K562 (cell line): Measurements from ENCODE around the gene EAF1. TPM values are rescaled to one million over a fixed set of nuclear protein-coding genes. Genes with fewer than 3 reads are reported as not detected.

Source experiments
- FOXK1 ChIP-seq: sonication (generic); formaldehyde crosslinking; IDR thresholded peaks from 2 replicates; pipeline ENCODE4 v1.8.0; 2022; ENCODE audit warnings: missing genetic modification reagents, mild to moderate bottlenecking, borderline replicate concordance
- GTF2A2 ChIP-seq: IDR thresholded peaks from 2 replicates; pipeline ENCODE4 v1.6.1; 2016; ENCODE audit warnings: mild to moderate bottlenecking, missing genetic modification characterization, missing compliant biosample characterization
- MCM5 ChIP-seq: fragments of 450-650 bp; IDR thresholded peaks from 2 replicates; pipeline ENCODE4 v1.6.1; 2016; ENCODE audit warnings: low read depth
- MEF2A ChIP-seq: IDR thresholded peaks from 2 replicates; pipeline ENCODE4 v1.6.1; 2011; ENCODE audit warnings: low read depth, mild to moderate bottlenecking, low read length, moderate library complexity; ENCODE audit not compliant: control insufficient read depth
- PHF21A ChIP-seq: fragments of 450-650 bp; IDR thresholded peaks from 2 replicates; pipeline ENCODE4 v1.6.1; 2017; ENCODE audit warnings: low read depth, borderline replicate concordance
- POLR2G ChIP-seq: fragments of 200-400 bp; formaldehyde crosslinking; IDR thresholded peaks from 2 replicates; pipeline ENCODE4 v1.6.1; 2017; ENCODE audit warnings: low read depth, mild to moderate bottlenecking, antibody characterized with exemption, low read length, moderate library complexity
- SIN3A ChIP-seq, 2 experiments: fragments of 150-350 bp in 1 of 2; IDR thresholded peaks; 2 replicates each; pipeline ENCODE4 v1.6.1; 2011 to 2016; ENCODE audit warnings: borderline replicate concordance in 2 of 2, low read depth in 2 of 2, low read length in 2 of 2, mild to moderate bottlenecking in 2 of 2, moderate library complexity in 2 of 2; ENCODE audit not compliant: control insufficient read depth in 1 of 2
- TAF9B ChIP-seq: fragments of 450-650 bp; IDR thresholded peaks from 2 replicates; pipeline ENCODE4 v1.6.1; 2018; ENCODE audit warnings: mild to moderate bottlenecking; ENCODE audit not compliant: partially characterized antibody
- TEAD2 ChIP-seq: fragments of 450-650 bp; IDR thresholded peaks from 2 replicates; pipeline ENCODE4 v1.6.1; 2016; ENCODE audit warnings: missing genetic modification characterization, control low read depth, missing compliant biosample characterization
- THRAP3 ChIP-seq: fragments of 450-650 bp; IDR thresholded peaks from 2 replicates; pipeline ENCODE4 v1.6.1; 2016; ENCODE audit warnings: mild to moderate bottlenecking, inconsistent platforms, borderline replicate concordance
- XRCC4 ChIP-seq: IDR thresholded peaks from one replicate; pipeline ENCODE4 v1.6.1; 2011; ENCODE audit not compliant: insufficient read depth, insufficient read length; ENCODE audit errors: extremely low read depth
- ZNF197 ChIP-seq: fragments of 200-800 bp; sonication (Bioruptor generic); IDR thresholded peaks from 2 replicates; pipeline ENCODE4 v1.6.1; 2016; ENCODE audit warnings: low read depth, missing genetic modification characterization, missing compliant biosample characterization
- ZNF561 ChIP-seq: fragments of 450-650 bp; formaldehyde crosslinking; conservative IDR thresholded peaks from 2 replicates; pipeline ENCODE4 v1.4.0; 2020; ENCODE audit warnings: mild to moderate bottlenecking, moderate library complexity
- polyA plus RNA-seq, 8 experiments: library from polyadenylated mRNA; depleted of rRNA in 4 of 8; stranded (reverse) in 5 of 8; unstranded in 3 of 8; fragments of >200 nt; fragmentation: Nextera tagmentation in 2 of 8; fragmentation: Illumina TruSeq in 1 of 8; extraction: Ambion mirVana in 2 of 8; extraction: Trizol in 1 of 8; gene quantifications; 2 replicates each; pipeline versions ENCODE4 v1.2.1 to v1.2.3, GENCODE V29; 2011 to 2014; ENCODE audit warnings: inconsistent platforms in 1 of 8, missing spikeins in 1 of 8
- total RNA-seq, 7 experiments: library from RNA; depleted of rRNA in 6 of 7; stranded (reverse); fragments of >200 nt in 6 of 7; fragmentation: Illumina TruSeq in 2 of 7; extraction: Trizol in 2 of 7; gene quantifications; 2 replicates each; pipeline versions ENCODE4 v1.2.1 to v1.2.3, GENCODE V29; 2011 to 2021; ENCODE audit warnings: low replicate concordance in 1 of 7
- TF ChIP-seq, protein P1 (sequence below): fragments of 450-650 bp; IDR thresholded peaks from 2 replicates; pipeline ENCODE4 v1.6.1; 2016
- TF ChIP-seq, protein P2 (sequence below): sonication (generic); formaldehyde crosslinking; IDR thresholded peaks from 2 replicates; pipeline ENCODE4 v1.8.1; 2023; ENCODE audit warnings: mild to moderate bottlenecking, missing genetic modification reagents
- TF ChIP-seq, protein P3 (sequence below): fragments of 250-450 bp; sonication (Bioruptor Pico); IDR thresholded peaks from 2 replicates; pipeline ENCODE4 v1.8.0; 2022; ENCODE audit warnings: moderate library complexity, mild to moderate bottlenecking, inconsistent platforms
- TF ChIP-seq, protein P4 (sequence below): fragments of 250-450 bp; sonication (Bioruptor Pico); IDR thresholded peaks from 2 replicates; pipeline ENCODE4 v1.4.0; 2020
- TF ChIP-seq, protein P5 (sequence below): fragments of 150-350 bp; conservative IDR thresholded peaks from 2 replicates; pipeline ENCODE4 v1.6.1; 2014; ENCODE audit warnings: low read length

Gene EAF1
- total and polyA plus RNA-seq, 9 of the 15 experiments (the other 6 are each of a cell fraction or from before 2014, with no cell fraction given) = 7.0 to 26.8 (median 20.4) TPM

DNA sequence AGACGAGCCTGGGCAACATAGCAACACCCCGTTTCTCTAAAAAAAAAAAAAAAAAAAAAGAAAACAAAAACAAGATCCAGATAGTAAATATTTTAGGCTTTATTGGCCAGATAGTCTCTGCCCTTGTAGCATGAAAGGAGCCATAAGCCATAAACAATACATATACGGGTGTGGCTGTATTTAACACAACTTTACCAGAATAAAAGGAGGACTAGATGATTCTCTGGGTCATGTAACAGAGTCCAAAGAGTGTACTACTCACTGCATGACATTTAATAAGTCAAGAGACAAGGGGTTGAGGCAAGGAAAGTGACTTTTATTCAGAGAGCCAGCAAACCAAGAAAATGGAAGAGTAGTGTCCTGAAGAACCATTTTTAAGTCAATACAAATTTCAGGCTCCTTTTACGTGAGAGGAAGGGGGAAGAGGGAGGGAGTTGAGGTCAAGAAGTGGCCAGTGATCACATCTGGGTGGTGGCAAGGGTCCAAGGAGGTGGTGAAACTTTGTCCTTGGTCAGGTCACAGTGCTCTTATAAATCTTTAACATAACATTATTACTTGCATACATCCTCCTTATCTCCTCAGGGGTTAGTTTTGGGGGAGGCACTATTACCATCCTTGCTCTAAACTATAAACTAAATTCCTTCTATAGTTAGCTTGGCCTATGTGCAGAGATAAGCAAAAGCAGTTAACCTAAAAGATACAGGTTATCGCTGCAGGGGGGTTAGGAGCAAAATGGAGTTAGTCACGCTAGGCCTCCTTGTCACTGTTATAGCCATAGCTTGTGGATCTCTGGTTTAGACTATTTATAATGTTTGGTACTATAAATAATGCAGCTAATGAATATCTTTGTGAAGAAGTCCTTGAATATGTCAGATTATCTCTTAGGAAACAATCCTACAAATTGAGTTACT, 46.2 kb upstream of the EAF1 start (continued):
- no peak for TF ChIP-seq XRCC4
- TF ChIP-seq MCM5 = no peak
- TF ChIP-seq, protein P1, sequence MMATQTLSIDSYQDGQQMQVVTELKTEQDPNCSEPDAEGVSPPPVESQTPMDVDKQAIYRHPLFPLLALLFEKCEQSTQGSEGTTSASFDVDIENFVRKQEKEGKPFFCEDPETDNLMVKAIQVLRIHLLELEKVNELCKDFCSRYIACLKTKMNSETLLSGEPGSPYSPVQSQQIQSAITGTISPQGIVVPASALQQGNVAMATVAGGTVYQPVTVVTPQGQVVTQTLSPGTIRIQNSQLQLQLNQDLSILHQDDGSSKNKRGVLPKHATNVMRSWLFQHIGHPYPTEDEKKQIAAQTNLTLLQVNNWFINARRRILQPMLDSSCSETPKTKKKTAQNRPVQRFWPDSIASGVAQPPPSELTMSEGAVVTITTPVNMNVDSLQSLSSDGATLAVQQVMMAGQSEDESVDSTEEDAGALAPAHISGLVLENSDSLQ = no peak
- no peak for TF ChIP-seq ZNF561 (CRISPR knock-in tag)
- no peak for TF ChIP-seq PHF21A
- TF ChIP-seq, protein P2, sequence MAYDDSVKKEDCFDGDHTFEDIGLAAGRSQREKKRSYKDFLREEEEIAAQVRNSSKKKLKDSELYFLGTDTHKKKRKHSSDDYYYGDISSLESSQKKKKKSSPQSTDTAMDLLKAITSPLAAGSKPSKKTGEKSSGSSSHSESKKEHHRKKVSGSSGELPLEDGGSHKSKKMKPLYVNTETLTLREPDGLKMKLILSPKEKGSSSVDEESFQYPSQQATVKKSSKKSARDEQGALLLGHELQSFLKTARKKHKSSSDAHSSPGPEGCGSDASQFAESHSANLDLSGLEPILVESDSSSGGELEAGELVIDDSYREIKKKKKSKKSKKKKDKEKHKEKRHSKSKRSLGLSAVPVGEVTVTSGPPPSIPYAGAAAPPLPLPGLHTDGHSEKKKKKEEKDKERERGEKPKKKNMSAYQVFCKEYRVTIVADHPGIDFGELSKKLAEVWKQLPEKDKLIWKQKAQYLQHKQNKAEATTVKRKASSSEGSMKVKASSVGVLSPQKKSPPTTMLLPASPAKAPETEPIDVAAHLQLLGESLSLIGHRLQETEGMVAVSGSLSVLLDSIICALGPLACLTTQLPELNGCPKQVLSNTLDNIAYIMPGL (CRISPR knock-in tag) = no peak
- no peak for TF ChIP-seq FOXK1
- peak; percentile 68; the same call in 1 of the 2 replicates for TF ChIP-seq GTF2A2 (tag)
- TF ChIP-seq, protein P3, sequence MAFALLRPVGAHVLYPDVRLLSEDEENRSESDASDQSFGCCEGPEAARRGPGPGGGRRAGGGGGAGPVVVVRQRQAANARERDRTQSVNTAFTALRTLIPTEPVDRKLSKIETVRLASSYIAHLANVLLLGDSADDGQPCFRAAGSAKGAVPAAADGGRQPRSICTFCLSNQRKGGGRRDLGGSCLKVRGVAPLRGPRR (CRISPR knock-in tag) = peak; percentile 91
- TF ChIP-seq SIN3A (IDR thresholded peaks at IDR 0.05; ENCODE audit: borderline replicate concordance in 2 of 2, control insufficient read depth in 1 of 2, low read depth in 2 of 2, low read length in 2 of 2) = no peak
- TF ChIP-seq ZNF197 (CRISPR knock-in tag) = peak; percentile 86
- peak; percentile 73; the same call in 1 of the 2 replicates for TF ChIP-seq TEAD2 (tag)
- TF ChIP-seq MEF2A = no peak
- TF ChIP-seq TAF9B = no peak
- TF ChIP-seq, protein P4, sequence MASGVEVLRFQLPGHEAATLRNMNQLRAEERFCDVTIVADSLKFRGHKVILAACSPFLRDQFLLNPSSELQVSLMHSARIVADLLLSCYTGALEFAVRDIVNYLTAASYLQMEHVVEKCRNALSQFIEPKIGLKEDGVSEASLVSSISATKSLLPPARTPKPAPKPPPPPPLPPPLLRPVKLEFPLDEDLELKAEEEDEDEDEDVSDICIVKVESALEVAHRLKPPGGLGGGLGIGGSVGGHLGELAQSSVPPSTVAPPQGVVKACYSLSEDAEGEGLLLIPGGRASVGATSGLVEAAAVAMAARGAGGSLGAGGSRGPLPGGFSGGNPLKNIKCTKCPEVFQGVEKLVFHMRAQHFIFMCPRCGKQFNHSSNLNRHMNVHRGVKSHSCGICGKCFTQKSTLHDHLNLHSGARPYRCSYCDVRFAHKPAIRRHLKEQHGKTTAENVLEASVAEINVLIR = peak; percentile 63
- no peak for TF ChIP-seq POLR2G
- TF ChIP-seq, protein P5, sequence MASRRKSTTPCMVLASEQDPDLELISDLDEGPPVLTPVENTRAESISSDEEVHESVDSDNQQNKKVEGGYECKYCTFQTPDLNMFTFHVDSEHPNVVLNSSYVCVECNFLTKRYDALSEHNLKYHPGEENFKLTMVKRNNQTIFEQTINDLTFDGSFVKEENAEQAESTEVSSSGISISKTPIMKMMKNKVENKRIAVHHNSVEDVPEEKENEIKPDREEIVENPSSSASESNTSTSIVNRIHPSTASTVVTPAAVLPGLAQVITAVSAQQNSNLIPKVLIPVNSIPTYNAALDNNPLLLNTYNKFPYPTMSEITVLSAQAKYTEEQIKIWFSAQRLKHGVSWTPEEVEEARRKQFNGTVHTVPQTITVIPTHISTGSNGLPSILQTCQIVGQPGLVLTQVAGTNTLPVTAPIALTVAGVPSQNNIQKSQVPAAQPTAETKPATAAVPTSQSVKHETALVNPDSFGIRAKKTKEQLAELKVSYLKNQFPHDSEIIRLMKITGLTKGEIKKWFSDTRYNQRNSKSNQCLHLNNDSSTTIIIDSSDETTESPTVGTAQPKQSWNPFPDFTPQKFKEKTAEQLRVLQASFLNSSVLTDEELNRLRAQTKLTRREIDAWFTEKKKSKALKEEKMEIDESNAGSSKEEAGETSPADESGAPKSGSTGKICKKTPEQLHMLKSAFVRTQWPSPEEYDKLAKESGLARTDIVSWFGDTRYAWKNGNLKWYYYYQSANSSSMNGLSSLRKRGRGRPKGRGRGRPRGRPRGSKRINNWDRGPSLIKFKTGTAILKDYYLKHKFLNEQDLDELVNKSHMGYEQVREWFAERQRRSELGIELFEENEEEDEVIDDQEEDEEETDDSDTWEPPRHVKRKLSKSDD = no peak
- 0 out of 2 replicates have a peak, but pooled peaks have one; percentile 20 for TF ChIP-seq THRAP3
